ENCODE measurements around the gene DOLPP1.

DOLPP1 gene

DNA sequence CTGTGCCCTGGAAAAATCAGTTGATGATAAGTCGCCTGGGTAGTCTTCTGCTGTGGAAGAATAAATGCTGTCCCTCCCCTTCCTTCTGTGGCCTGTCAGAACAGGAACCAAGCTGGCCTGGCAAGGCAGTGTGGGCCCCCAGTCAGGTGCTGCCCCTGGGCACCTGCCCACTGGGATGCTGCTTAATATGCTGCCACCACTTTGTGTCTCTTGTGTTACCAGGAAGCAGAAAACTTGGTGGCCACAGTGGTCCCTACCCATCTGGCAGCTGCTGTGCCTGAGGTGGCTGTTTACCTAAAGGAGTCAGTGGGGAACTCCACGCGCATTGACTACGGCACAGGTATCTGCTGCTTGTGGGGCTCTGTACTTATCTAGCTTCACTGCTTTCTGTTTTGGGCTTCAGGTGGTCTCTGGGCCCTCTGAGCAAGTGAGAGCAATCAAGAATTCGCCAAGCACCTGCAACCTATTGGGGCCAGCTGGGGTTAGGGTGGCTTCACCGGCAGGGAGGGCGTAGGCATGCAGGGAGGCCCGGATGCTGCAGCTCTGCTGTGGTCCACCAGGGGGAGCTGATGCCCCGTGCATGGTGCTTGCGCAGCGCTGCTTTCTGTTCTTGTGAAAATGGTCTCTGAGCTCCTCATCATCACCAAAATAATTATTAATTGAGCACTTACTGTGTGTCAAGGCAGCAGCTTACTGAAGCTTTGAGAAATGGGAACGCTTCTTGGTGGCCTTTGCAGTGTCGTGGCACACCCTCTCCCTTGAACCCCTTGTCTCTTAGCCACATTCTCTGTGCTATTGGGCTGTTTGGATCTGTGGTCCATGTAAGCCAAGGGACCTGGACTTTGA, 50.6 kb downstream of the DOLPP1 start:
- no peaks in the 10 kb centered on the region for H3K79me2 ChIP-seq (ENCODE audit: insufficient read depth, low read length)
- no peak overlapping the region for H3K4me2 ChIP-seq (ENCODE audit: low read depth, low read length, poor library complexity, severe bottlenecking)
- H3K9me2 ChIP-seq (replicated peaks; ENCODE audit: insufficient read depth, low read length): no peaks in the 10 kb centered on the region
- TF ChIP-seq, protein P1, sequence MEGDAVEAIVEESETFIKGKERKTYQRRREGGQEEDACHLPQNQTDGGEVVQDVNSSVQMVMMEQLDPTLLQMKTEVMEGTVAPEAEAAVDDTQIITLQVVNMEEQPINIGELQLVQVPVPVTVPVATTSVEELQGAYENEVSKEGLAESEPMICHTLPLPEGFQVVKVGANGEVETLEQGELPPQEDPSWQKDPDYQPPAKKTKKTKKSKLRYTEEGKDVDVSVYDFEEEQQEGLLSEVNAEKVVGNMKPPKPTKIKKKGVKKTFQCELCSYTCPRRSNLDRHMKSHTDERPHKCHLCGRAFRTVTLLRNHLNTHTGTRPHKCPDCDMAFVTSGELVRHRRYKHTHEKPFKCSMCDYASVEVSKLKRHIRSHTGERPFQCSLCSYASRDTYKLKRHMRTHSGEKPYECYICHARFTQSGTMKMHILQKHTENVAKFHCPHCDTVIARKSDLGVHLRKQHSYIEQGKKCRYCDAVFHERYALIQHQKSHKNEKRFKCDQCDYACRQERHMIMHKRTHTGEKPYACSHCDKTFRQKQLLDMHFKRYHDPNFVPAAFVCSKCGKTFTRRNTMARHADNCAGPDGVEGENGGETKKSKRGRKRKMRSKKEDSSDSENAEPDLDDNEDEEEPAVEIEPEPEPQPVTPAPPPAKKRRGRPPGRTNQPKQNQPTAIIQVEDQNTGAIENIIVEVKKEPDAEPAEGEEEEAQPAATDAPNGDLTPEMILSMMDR (IDR thresholded peaks at IDR 0.05; ENCODE audit: insufficient read depth, low read length, poor library complexity, severe bottlenecking): peak; percentile 95
- TF ChIP-seq EZH2phosphoT487 (conservative IDR thresholded peaks at IDR 0.05; ENCODE audit: low read length): no peak
- H4K20me1 ChIP-seq (ENCODE audit: low read depth, low read length): no peaks in the 10 kb centered on the region
- H2AFZ ChIP-seq (ENCODE audit: low read depth, low read length, severe bottlenecking): no peak overlapping the region
- no peaks in the 10 kb centered on the region for H3K9me3 ChIP-seq (ENCODE audit: insufficient read depth, low read length)
- H3K27me3 ChIP-seq (ENCODE audit: low read length): no peaks in the 10 kb centered on the region
- H3K36me3 ChIP-seq (ENCODE audit: low read length): 0 out of 2 replicates have a peak, but pooled peaks cover 3% of the 10 kb centered on the region
- H3F3A ChIP-seq (ENCODE audit: insufficient read depth): no peaks in the 10 kb centered on the region
- no peak overlapping the region for H3K9ac ChIP-seq (ENCODE audit: low read length)
- H3K27ac ChIP-seq (ENCODE audit: low read depth, low read length): no peak overlapping the region
- H3K4me3 ChIP-seq (ENCODE audit: insufficient read depth, low read length, poor library complexity, severe bottlenecking): no peak overlapping the region

DNA sequence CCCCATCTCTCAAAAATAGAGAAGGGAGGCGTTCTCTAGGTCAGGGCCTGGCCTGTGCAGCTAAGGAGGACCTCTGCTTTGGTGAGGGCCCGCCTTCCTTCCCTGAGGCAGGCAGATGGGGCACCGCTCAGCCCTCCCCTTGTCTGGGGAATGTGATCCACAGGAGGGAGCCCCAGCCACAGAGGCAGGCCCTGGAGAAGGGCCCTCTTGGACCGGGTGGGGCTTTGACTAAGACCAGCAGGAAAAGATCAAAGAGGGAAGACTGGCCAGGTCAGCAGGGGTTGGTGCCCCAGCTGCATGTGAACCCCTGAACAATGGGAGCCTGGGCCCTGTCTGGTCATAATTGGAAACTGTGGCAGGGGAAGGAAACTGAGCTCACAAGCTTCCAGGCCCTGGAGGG, 52.2 kb downstream of the DOLPP1 start:
- Histone ChIP-seq H3F3A (ENCODE audit: insufficient read depth) (no peaks in the 10 kb centered on the region), H3K4me3 (ENCODE audit: insufficient read depth, low read length, poor library complexity, severe bottlenecking) (no peak overlapping the region), H2AFZ (ENCODE audit: low read depth, low read length, severe bottlenecking) (no peak overlapping the region), H3K9ac (ENCODE audit: low read length) (no peak overlapping the region), H3K9me2 (replicated peaks; ENCODE audit: insufficient read depth, low read length) (no peaks in the 10 kb centered on the region), H3K36me3 (ENCODE audit: low read length) (no peaks in the 10 kb centered on the region), H4K20me1 (ENCODE audit: low read depth, low read length) (no peaks in the 10 kb centered on the region), H3K4me2 (ENCODE audit: low read depth, low read length, poor library complexity, severe bottlenecking) (no peak overlapping the region), H3K27me3 (ENCODE audit: low read length) (no peaks in the 10 kb centered on the region), H3K27ac (ENCODE audit: low read depth, low read length) (no peak overlapping the region), H3K9me3 (ENCODE audit: insufficient read depth, low read length) (no peaks in the 10 kb centered on the region), H3K79me2 (ENCODE audit: insufficient read depth, low read length) (no peaks in the 10 kb centered on the region)
- TF ChIP-seq EZH2phosphoT487 (conservative IDR thresholded peaks at IDR 0.05; ENCODE audit: low read length): no peak
- TF ChIP-seq, protein P1 (IDR thresholded peaks at IDR 0.05; ENCODE audit: insufficient read depth, low read length, poor library complexity, severe bottlenecking): no peak

DNA sequence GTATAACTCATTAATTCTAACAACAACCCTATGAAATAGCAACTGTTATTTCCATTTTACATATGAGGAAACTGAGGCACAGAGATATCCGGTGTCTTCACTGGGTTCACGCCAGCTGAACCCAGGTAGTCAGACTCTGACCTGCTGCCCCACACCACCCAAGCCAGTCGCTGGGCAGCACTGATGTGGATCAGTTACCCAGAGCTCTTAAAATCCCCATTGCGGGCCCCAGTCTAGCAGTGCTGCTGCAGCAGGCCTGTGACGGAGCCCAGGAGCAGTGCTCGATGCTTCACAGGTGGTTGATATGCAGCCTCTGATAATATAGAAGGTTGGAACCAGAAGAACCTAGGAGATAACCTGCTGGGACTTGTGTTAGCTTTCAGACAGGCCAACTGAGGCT, 54.6 kb downstream of the DOLPP1 start:
- H3K36me3 ChIP-seq (ENCODE audit: low read length): no peaks in the 10 kb centered on the region
- no peak overlapping the region for H3K9ac ChIP-seq (ENCODE audit: low read length)
- no peaks in the 10 kb centered on the region for H3K79me2 ChIP-seq (ENCODE audit: insufficient read depth, low read length)

More for the DNA sequence above, 54.6 kb downstream of the DOLPP1 start:
- no peak overlapping the region for H3K4me3 ChIP-seq (ENCODE audit: insufficient read depth, low read length, poor library complexity, severe bottlenecking)
- no peak overlapping the region for H3K4me2 ChIP-seq (ENCODE audit: low read depth, low read length, poor library complexity, severe bottlenecking)
- H3K27me3 ChIP-seq (ENCODE audit: low read length): no peaks in the 10 kb centered on the region
- H3F3A ChIP-seq (ENCODE audit: insufficient read depth): no peaks in the 10 kb centered on the region
- H4K20me1 ChIP-seq (ENCODE audit: low read depth, low read length): no peaks in the 10 kb centered on the region
- H2AFZ ChIP-seq (ENCODE audit: low read depth, low read length, severe bottlenecking): no peak overlapping the region
- no peaks in the 10 kb centered on the region for H3K9me3 ChIP-seq (ENCODE audit: insufficient read depth, low read length)
- no peak overlapping the region for H3K27ac ChIP-seq (ENCODE audit: low read depth, low read length)
- TF ChIP-seq, protein P1 (IDR thresholded peaks at IDR 0.05; ENCODE audit: insufficient read depth, low read length, poor library complexity, severe bottlenecking): no peak
- no peak for TF ChIP-seq EZH2phosphoT487 (conservative IDR thresholded peaks at IDR 0.05; ENCODE audit: low read length)
- no peaks in the 10 kb centered on the region for H3K9me2 ChIP-seq (replicated peaks; ENCODE audit: insufficient read depth, low read length)

Measured in SU-DHL-6 (cell line).